Ramos (cell line): ENCODE data around the gene LARP7.
"Not testable (repeated sequence)": the region's sequence is repeated elsewhere in the genome, so short reads cannot be mapped to it uniquely, and the experiment has no call there.

ENCODE experiments used
- in situ Hi-C: fragments of 300-500 bp; cut with MboI; formaldehyde crosslinking; loops from one replicate; pipeline ENCODE4 v1.14.3; 2022; ENCODE audit warnings: low sequenced_read_pairs; ENCODE audit not compliant: unreplicated experiment

Gene LARP7

DNA sequence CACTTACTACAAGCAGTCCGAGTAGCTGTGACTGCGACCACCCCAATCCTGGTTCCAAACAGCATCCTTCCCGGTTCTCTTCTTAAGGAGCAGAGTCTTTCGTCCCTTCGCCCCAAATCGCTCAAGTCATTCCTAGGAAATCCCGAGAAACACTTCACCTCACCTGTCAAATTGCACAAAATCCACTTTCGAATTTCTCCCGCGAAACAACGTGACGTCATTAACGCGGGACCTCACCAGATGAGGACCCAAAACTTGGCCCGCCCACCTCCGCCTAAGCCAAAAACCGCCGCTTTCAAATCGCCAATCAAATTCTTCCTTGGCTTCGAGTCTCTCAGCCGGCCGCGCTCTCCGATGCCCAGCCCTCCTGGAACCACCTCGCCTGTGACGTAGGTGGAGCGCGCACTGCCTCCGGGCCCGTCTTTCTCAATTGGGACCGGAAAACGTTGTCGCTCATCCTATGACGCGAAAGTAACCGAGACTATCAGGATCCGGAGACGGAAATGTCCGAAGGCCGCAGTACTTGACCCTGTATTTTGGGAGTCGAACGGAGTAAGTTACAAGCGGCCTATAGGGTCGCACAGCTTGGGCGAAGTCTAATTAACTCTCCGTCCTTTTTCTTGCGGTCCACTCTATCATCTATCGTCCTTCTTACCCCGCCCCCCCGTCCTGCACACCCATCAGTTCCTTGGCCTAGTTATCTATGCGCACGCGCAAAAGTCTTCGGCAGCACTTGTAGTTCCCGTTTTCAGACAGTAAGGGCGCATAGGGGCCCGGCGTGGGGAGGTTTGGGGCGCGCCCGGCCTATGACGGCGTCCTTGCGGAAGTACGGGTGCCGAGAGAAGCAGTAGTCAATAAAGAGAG is at the start of gene LARP7, which contains the start of gene ZGRF1:
Gene LARP7, plus strand, starts transcription at position 456 of the 864 bp plus-strand sequence. CDS start 7,527 bp downstream, outside the sequence.
Gene ZGRF1, minus strand, starts transcription at position 222 of the 864 bp plus-strand sequence. CDS start 3,733 bp downstream, outside the sequence.
- in situ Hi-C loops: loop anchor here (5.0 to 25.0 kb wide), 2 partner anchors 125 to 300 kb away; no protein-coding TSS in a partner anchor

DNA sequence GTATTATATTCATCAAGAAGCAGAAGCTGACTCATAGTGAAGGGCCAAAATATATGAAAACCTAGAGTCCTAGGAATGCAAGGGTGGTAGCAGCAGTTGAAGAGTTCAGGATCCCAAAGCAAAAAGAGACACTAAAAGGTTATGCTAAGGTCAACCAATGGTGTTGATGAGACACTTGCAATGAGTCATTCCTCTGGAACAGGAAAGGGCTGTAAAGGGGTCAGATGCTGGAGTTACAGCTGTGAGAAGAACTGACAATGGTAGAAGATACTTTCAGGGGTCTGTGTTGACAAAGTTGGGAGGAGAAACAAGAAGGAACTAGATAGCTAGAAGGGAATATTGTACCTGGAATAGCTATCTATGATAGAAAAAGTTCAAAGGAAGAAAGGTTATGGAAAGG is 47.7 kb upstream of the LARP7 start:
- in situ Hi-C loops: no loop called here

DNA sequence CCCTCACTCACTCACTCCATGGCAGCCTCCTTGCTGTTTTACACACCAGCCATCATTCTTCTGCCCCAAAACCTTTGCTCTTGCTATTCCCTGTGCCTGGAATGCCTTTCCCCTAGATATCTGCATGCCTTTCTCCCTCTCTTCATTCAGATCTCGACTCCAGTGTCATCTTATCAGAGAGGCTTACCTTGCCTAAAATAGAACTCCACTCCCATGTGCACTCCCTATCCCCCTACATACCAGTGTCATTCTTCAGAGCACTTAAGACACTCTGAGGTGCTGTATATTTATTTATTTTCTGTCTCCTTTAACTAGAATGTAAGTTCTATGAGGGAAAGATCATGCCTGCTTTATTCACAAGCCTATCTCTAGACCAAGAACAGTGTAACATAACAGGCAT is 45.4 kb upstream of the LARP7 start:
- in situ Hi-C loops: no loop called here

DNA sequence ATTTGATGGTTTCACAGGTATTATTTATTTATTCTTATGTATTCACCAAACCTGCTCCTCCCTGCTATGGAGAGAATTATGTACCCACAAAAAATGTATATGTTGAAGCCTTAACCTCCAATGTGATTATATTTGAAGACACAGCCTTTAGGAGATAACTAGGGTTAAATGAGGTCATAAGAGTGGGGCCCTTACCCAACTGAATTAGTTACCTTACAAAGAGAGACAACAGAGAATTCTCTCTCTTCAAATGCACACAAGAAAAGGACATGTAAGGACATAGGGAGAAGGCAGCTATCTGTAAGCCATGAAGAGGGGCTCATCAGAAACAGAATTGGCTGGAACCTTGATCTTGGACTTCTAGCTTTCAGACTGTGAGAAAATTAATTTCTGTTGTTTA is 44.2 kb upstream of the LARP7 start:
- in situ Hi-C loops: no loop called here

DNA sequence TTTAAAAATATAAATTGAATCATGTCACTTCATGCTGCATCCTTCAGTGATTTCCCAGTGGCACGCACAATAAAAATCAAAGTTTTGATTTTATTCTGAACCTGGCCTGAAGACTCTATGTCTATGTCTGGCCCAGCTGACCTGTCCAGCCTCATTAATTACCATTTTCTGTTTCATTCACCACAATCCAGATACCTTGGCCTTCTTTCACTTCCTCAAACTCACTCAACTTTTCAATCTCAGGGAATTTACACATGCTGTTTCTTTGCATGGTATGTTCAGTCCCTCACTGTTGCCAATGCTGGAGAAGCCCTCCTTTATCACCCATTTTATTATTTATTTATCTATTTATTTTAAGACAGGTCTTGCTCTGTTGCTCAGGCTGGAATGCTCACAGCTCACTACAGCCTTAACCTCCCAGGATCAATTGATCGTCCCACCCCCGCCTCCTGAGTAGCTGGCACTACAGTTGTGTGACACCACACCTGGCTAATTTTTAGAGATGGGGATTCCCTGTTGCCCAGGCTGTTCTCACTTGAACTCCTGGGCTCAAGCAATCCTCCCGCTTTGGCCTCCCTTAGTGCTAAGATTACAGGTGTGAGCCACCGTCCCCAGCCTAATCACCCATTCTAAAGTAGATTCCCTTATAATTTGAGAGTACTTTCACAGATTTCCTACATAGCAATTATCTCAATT is 43.4 kb upstream of the LARP7 start:
- in situ Hi-C loops: no loop called here

DNA sequence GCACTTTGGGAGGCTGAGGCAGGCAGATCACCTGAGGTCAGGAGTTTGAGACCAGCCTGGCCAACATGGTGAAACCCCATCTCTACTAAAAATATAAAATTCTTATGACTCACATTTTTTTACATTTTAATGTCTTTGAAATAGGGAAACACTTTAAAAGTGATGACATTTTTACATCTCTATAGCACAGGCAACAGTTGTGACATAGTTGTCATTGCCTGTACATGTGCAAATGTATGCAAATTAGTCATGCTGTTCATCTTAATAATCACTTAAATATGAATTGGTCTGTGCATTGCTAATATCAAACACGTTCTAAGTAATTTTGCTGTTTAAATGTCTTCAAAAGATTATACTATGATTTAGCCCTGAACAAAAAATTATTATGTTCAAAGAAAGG is 42.0 kb upstream of the LARP7 start:
- in situ Hi-C loops: no loop called here

DNA sequence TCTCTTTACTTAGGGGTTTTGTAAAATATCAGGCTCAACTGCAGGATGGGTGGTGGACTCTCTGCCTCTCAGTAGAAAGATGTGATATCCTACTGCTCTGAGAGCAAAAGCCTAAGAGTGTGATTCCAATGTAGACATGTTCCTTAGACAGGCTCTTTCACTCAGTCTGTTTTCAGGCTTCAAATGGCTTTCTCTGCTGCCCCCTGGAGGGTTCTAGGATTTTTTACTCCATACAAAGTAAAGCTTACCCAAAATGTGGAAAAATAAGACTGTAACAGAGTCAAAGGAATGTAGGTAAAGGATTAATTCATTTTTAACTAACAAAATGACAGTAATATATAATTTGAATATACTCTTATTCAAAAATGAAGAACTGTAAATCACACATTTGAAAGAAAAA is 32.4 kb upstream of the LARP7 start:
- in situ Hi-C loops: no loop called here

DNA sequence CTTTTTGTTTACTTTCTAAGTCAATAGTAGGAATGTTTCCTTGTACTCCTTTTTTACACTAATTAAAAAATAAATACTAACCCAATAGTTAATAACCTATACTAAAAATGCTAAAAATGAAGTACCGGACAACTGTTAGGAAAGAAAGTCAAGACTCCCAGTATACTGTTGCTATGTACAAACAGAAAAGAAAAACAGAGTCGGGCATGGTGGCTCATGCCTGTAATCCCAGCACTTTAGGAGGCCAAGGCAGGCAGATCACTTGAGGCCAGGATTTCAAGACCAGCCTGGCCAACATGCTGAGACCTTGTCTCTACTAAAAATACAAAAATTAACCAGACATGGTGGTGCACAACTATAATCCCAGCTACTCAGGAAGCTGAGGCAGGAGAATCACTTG is 24.1 kb upstream of the LARP7 start:
- in situ Hi-C loops: not testable (repeated sequence)

DNA sequence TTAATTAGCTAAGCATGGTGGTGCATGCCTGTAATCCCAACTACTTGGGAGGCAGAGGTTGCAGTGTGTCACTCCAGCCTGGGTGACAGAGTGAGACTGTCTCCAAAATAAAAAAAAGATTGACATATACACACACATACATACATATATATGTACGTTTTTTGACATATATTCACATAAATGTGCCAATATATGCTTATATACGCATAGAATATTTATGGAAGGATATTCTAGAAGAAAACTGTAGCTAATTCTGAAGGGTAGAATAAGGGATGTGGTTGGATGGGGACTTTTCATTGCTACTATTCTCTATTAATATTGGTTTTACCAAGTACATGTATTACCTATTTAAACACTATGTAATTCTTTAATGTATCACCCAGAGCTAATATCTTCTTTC is 20.0 kb upstream of the LARP7 start:
- in situ Hi-C loops: no loop called here

DNA sequence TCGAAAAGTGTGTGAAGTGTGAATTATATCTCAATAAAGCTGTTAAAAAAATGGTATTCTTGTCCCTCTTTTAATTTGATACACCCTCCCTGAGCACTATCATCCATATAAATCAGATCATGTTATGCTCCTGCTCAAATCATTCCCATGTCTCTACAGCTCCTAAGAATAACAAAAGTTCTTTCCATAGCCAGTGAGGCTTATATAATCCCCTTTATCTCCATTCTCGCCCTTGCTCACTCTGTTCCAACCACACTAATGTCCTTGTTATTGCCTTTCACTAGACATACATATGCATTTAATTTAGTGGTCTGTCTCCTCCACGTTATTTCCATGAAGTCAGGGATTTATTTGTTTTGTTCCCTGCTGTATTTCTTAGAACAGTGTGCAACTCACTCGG is 10.7 kb upstream of the LARP7 start:
- in situ Hi-C loops: loop anchor here (25.0 kb wide), 1 partner anchor 311 kb away; no protein-coding TSS in a partner anchor

DNA sequence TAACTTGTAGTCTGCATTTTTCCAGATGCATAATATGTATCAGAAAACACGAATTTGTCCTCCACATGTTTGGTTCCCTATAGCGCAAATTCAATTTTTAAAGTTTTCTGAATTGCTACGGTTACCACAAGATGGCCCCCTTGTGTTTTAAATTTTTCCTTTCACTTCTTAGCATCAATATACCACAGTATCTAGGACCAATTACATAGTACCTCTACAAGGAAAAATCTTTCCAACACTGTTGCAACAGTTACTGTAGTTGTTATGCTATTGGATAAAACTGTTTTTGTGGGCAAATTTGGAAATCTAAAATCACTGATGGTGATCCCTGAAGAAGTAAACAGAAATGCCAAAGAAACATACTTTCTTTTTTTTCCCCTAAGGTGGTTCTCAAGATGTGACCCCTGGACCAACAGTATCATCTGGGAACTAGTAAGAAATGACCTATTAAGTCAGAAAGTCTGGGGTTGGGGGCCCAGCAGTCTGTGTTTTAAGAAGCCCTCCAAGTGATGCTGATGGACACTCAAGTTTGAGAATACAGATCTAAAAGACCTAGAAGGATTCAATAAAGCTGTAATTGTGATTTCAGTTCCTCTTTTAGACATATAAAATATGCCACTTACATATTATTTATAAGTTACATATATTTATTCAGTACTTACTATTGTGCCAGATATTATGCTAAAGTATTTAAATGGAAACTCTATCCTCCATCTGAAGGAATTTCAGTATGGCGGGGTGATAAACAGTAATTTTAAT is 3.3 kb upstream of the LARP7 start:
- in situ Hi-C loops: loop anchor here (25.0 kb wide), 1 partner anchor 304 kb away; no protein-coding TSS in a partner anchor

DNA sequence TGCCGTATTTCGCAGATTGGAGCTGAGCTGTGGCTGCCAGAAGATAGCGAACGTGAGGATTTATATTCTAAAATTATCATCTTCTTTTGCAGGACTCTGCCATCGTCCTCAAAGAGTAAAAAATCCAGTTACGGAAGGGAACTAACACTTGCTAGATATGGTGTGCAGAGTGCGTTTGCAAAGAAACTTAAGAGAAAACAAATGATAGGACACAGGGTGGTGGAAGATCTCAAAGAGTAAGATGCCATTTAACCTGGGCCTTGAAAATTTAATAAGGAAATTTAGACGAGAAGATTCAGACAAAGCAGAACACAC is 566 bp downstream of the LARP7 start:
- in situ Hi-C loops: loop anchor here (5.0 to 25.0 kb wide), 2 partner anchors 125 to 300 kb away; no protein-coding TSS in a partner anchor

DNA sequence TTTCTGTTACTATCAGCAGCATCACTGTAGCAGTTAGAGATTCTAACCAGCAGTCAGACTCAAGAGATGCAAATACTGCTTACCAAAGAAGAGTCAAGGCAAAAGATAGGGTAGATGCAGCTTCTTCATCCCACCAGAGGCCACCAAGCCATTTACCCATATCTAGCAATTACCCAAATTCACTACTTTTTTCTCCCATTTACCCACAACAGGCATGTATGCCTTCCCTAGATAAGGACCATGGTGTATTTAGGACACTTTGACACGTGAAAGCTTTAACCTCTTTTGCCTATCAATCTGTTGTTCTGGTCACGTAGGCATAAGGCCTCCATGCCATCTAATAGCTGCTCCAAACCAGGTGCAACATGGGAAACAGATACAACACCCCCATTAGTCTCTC is 5.6 kb downstream of the LARP7 start:
- in situ Hi-C loops: loop anchor here (25.0 kb wide), 1 partner anchor 295 kb away; no protein-coding TSS in a partner anchor

DNA sequence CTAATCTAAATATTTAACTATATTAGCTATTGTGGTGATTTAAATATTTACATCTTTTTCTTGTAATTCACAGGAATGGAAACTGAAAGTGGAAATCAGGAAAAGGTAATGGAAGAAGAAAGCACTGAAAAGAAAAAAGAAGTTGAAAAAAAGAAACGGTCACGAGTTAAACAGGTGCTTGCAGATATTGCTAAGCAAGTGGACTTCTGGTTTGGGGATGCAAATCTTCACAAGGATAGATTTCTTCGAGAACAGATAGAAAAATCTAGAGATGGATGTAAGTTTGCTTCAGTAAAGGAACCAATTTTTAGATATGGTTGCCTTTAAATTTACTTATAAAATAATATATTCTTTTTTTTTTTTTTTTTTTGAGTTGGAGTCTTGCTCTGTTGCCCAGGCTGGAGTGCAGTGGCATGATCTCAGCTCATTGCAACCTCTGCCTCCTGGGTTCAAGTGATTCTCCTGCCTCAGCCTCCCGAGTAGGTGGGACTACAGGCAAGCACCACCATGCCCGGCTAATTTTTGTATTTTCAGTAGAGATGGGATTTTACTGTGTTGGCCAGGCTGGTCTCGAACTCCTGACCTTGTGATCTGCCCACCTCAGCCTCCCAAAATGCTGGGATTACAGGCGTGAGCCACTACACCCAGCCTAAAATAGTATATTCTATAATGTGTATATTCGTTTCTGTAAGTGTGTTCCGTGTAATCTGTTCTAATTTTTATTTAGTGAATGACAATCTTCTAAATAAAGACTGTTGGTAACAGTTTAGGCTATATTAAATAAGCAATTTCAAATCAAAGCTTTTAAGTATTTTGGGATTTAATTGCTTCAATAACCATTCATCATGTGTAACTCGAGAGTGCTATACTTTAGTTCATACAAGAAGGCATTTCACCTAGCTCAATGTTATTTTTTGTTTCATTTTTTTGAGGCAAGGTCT is 7.9 kb downstream of the LARP7 start:
- in situ Hi-C loops: loop anchor here (25.0 kb wide), 1 partner anchor 292 kb away; no protein-coding TSS in a partner anchor

DNA sequence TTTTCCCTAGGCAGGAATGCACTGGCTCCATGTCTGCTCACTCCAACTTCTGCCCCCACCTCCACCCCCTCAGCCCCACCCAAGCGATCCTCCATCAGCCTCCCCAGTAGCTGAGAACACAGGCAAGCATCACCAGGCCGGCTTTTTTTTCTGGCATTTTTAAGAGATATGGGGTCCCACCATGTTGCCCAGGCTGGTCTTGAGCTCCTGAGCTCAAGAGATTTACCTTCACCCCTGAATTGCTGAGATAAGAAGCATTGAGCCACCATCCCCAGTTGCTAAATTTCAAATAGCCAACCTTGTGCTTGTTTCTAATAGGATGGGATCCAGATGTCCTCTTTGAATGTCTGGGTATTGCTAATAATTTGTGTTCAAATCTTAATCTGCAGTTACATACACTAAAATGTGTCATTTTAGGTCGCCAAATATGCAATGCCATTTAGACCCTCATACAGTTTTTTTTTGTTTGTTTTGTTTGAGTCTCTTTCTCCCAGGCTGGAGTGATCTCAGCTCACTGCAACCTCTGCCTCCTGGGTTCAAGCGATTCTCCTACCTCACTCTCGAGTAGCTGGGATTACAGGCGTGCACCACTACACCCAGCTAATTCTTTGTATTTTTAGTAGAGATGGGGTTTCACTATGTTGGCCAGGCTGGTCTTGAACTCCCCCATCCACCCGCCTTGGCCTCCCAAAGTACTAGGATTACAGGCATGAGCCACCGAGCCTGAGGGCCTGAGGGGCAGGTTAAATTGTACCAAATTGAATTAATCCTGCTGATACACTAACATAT is 8.8 kb downstream of the LARP7 start:
- in situ Hi-C loops: loop anchor here (25.0 kb wide), 1 partner anchor 292 kb away; no protein-coding TSS in a partner anchor

DNA sequence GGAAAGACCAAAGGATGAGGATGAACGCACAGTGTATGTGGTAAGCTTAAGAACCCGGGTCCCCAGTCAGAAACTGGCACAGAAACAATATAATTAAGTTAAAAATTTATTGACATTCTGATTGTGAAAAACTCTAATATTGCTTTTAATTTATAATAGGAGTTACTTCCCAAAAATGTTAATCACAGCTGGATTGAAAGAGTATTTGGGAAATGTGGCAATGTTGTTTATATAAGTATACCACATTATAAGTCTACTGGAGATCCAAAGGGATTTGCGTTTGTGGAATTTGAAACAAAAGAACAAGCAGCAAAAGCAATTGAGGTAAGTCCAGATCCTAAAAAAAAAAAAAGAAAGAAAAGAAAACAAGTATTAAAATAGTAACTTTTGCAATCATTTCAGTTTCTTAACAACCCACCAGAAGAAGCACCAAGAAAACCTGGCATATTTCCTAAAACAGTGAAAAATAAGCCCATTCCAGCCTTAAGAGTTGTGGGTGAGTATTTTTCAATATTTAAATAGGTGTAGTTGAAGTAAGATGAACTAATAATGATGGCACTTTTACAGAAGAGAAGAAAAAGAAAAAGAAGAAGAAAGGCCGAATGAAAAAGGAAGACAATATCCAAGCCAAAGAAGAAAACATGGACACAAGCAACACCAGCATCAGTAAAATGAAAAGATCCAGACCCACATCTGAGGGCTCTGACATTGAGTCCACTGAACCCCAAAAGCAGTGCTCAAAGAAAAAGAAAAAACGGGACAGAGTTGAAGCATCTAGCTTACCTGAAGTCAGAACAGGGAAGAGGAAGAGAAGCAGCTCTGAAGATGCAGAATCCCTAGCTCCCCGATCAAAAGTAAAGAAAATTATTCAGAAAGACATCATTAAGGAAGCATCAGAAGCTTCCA is 9.9 kb downstream of the LARP7 start:
- in situ Hi-C loops: loop anchor here (25.0 kb wide), 1 partner anchor 290 kb away; no protein-coding TSS in a partner anchor

DNA sequence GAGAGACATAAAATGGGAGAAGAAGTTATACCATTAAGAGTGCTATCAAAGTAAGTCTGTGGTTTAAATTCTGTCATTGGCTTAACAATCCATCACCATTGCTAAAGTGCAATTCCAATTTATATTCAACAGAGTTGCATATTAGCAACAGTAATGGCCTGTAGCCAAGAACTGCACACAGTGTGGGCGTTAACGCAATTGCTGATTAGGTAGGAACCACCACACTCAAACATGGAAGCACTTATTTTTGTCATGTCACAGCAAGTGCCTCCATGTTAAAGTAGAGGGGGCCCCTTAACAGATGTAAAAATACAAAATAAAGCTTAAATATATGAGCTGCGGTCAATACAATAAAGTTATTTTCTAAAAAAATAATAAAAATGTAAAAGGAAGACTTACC is 10.8 kb downstream of the LARP7 start:
- in situ Hi-C loops: loop anchor here (25.0 kb wide), 1 partner anchor 290 kb away; no protein-coding TSS in a partner anchor
